ENCODE measurements around the gene ALK.

Gene ALK

GRCh38 chr2:29186817-29187216 is 734.6 kb downstream of the ALK start:
- Histone ChIP-seq H3K4me1 (ENCODE audit: insufficient read depth, low read length, severe bottlenecking) (no peaks in the 10 kb centered on the region), H3K9ac (ENCODE audit: low read length) (no peak overlapping the region), H3K9me2 (ENCODE audit: low read depth, low read length) (no peaks in the 10 kb centered on the region), H3K9me3 (ENCODE audit: low read length) (no peaks in the 10 kb centered on the region), H2AFZ (ENCODE audit: low read length) (no peak overlapping the region), H3K4me3 (ENCODE audit: low read depth, low read length, poor library complexity, severe bottlenecking) (no peak overlapping the region), H3K27me3 (ENCODE audit: insufficient read depth, low read length) (no peaks in the 10 kb centered on the region), H3K79me2 (ENCODE audit: insufficient read depth, low read length) (no peaks in the 10 kb centered on the region), H4K20me1 (ENCODE audit: insufficient read depth, low read length) (no peaks in the 10 kb centered on the region), H3K36me3 (ENCODE audit: insufficient read depth, low read length) (no peaks in the 10 kb centered on the region), H3K4me2 (ENCODE audit: low read length) (no peak overlapping the region), H3K27ac (ENCODE audit: low read depth, low read length, poor library complexity, severe bottlenecking) (no peak overlapping the region), H3F3A (ENCODE audit: insufficient read depth, low read length) (no peaks in the 10 kb centered on the region)
- TF ChIP-seq CTCF (IDR thresholded peaks at IDR 0.05; ENCODE audit: low read length): no peak
- no peak for TF ChIP-seq EZH2 (IDR thresholded peaks at IDR 0.05; ENCODE audit: borderline replicate concordance, low read length)

GRCh38 chr2:29184531-29184930 is 736.9 kb downstream of the ALK start:
- TF ChIP-seq CTCF (IDR thresholded peaks at IDR 0.05; ENCODE audit: low read length) (no peak), EZH2 (IDR thresholded peaks at IDR 0.05; ENCODE audit: borderline replicate concordance, low read length) (no peak)
- H3F3A ChIP-seq (ENCODE audit: insufficient read depth, low read length): no peaks in the 10 kb centered on the region
- H2AFZ ChIP-seq (ENCODE audit: low read length): no peak overlapping the region
- H3K9ac ChIP-seq (ENCODE audit: low read length): no peak overlapping the region
- H3K4me3 ChIP-seq (ENCODE audit: low read depth, low read length, poor library complexity, severe bottlenecking): no peak overlapping the region
- no peak overlapping the region for H3K4me2 ChIP-seq (ENCODE audit: low read length)
- no peaks in the 10 kb centered on the region for H3K9me2 ChIP-seq (ENCODE audit: low read depth, low read length)
- H3K36me3 ChIP-seq (ENCODE audit: insufficient read depth, low read length): no peaks in the 10 kb centered on the region
- H3K79me2 ChIP-seq (ENCODE audit: insufficient read depth, low read length): no peaks in the 10 kb centered on the region
- H4K20me1 ChIP-seq (ENCODE audit: insufficient read depth, low read length): no peaks in the 10 kb centered on the region
- no peaks in the 10 kb centered on the region for H3K4me1 ChIP-seq (ENCODE audit: insufficient read depth, low read length, severe bottlenecking)
- H3K27ac ChIP-seq (ENCODE audit: low read depth, low read length, poor library complexity, severe bottlenecking): no peak overlapping the region
- H3K27me3 ChIP-seq (ENCODE audit: insufficient read depth, low read length): no peaks in the 10 kb centered on the region
- no peaks in the 10 kb centered on the region for H3K9me3 ChIP-seq (ENCODE audit: low read length)

- Histone ChIP-seq H3K9ac (ENCODE audit: low read length) (no peak overlapping the region), H3K9me2 (ENCODE audit: low read depth, low read length) (no peaks in the 10 kb centered on the region), H3K4me3 (ENCODE audit: low read depth, low read length, poor library complexity, severe bottlenecking) (no peak overlapping the region), H3K27ac (ENCODE audit: low read depth, low read length, poor library complexity, severe bottlenecking) (no peak overlapping the region), H3K27me3 (ENCODE audit: insufficient read depth, low read length) (no peaks in the 10 kb centered on the region), H3K36me3 (ENCODE audit: insufficient read depth, low read length) (no peaks in the 10 kb centered on the region), H4K20me1 (ENCODE audit: insufficient read depth, low read length) (no peaks in the 10 kb centered on the region), H3K4me2 (ENCODE audit: low read length) (no peak overlapping the region), H3K9me3 (ENCODE audit: low read length) (no peaks in the 10 kb centered on the region), H3K4me1 (ENCODE audit: insufficient read depth, low read length, severe bottlenecking) (no peaks in the 10 kb centered on the region), H3F3A (ENCODE audit: insufficient read depth, low read length) (no peaks in the 10 kb centered on the region), H2AFZ (ENCODE audit: low read length) (no peak overlapping the region), H3K79me2 (ENCODE audit: insufficient read depth, low read length) (no peaks in the 10 kb centered on the region)
- TF ChIP-seq EZH2 (IDR thresholded peaks at IDR 0.05; ENCODE audit: borderline replicate concordance, low read length): no peak
- no peak for TF ChIP-seq CTCF (IDR thresholded peaks at IDR 0.05; ENCODE audit: low read length)
These were observed 738.5 kb downstream of the ALK start for GRCh38 chr2:29182920-29183319.
